ENCODE results near the gene DOCK6. TPM values are rescaled to one million over a fixed set of nuclear protein-coding genes. Genes with fewer than 3 reads are reported as not detected.

The DOCK6 gene
- total RNA-seq, 1 experiment from 2014 or later = 57.9 TPM

DNA sequence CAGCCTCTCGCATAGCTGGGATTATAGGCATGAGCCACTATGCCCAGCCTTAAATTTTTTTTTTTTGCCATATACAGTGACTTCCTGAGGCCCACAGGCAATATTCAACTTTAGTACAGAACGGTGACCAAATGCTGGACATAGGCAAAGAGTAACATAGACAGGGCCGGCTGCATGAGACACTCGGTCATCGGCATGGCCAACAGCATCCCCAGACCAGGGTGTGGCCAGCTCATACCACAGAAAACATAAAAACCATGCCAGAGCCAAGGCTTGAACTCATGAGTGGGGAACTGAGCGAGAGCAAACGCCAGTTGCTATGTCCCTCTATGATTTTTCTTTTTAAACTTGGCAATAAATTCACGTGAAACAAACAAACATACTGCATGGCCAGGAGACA is 82.0 kb downstream of the DOCK6 start:
- Histone ChIP-seq H4K20me1 (ENCODE audit: control insufficient read depth, insufficient read depth, insufficient read length) (no peaks in the 10 kb centered on the region), H3K79me2 (ENCODE audit: insufficient read depth, low read length) (no peaks in the 10 kb centered on the region), H3K23ac (ENCODE audit: insufficient read length, low read depth, low read length) (no peak overlapping the region), H3K4ac (ENCODE audit: low read depth, low read length) (no peak overlapping the region), H2BK20ac (ENCODE audit: low read depth, low read length, poor library complexity, severe bottlenecking) (no peak overlapping the region), H3K23me2 (ENCODE audit: insufficient read length, low read depth, low read length, poor library complexity, severe bottlenecking) (no peaks in the 10 kb centered on the region), H4K91ac (ENCODE audit: insufficient read length, low read depth, low read length) (no peak overlapping the region), H2BK15ac (ENCODE audit: low read depth, low read length) (no peak overlapping the region), H3K4me1 (ENCODE audit: insufficient read depth, low read length) (no peaks in the 10 kb centered on the region; the same call in 1 of the 2 replicates), H2BK12ac (ENCODE audit: insufficient read length, low read depth, low read length) (no peak overlapping the region), H2AFZ (ENCODE audit: low read length) (no peak overlapping the region), H2BK120ac (ENCODE audit: low read depth, low read length, poor library complexity, severe bottlenecking) (no peak overlapping the region), H3T11ph (ENCODE audit: low read length) (no peak overlapping the region), H4K5ac (ENCODE audit: insufficient read length, low read depth, low read length) (no peak overlapping the region), H3K27ac (ENCODE audit: insufficient read length, low read depth, low read length) (no peak overlapping the region), H3K9ac (ENCODE audit: extremely low read depth, insufficient read length, low read length) (no peak overlapping the region), H3K14ac (ENCODE audit: insufficient read depth, low read length) (no peak overlapping the region), H3K9me3 (ENCODE audit: control insufficient read depth, low read depth, low read length) (no peaks in the 10 kb centered on the region), H3K4me2 (ENCODE audit: insufficient read depth, insufficient read length, low read length) (no peak overlapping the region), H3K56ac (ENCODE audit: insufficient read length, low read depth, low read length) (no peak overlapping the region), H4K8ac (replicated peaks; ENCODE audit: insufficient read length, low read depth, low read length) (no peak overlapping the region), H2AK5ac (ENCODE audit: insufficient read length, low read length) (no peak overlapping the region), H3K27me3 (ENCODE audit: insufficient read depth, low read length) (no peaks in the 10 kb centered on the region), H2BK5ac (ENCODE audit: insufficient read length, low read length) (no peak overlapping the region), H3K79me1 (ENCODE audit: insufficient read depth, low read depth, low read length, poor library complexity, severe bottlenecking) (no peaks in the 10 kb centered on the region), H3K18ac (ENCODE audit: insufficient read length, low read depth, low read length) (no peak overlapping the region)
- peak overlapping the region in 2 of 3 experiments; percentile 20 to 74; a peak in 1 of 7 replicates for H3K27ac Mint-ChIP-seq
- no peak for DNase-seq
- H3K4me3 Mint-ChIP-seq = no peak overlapping the region
- H3K36me3 Mint-ChIP-seq (ENCODE audit: insufficient read depth in 1 of 3, low read depth in 3 of 3) = peaks cover 16 to 45% (median 27%) of the 10 kb centered on the region in 3 experiments; a peak in 6 of 7 replicates
- TF ChIP-seq, protein P1, sequence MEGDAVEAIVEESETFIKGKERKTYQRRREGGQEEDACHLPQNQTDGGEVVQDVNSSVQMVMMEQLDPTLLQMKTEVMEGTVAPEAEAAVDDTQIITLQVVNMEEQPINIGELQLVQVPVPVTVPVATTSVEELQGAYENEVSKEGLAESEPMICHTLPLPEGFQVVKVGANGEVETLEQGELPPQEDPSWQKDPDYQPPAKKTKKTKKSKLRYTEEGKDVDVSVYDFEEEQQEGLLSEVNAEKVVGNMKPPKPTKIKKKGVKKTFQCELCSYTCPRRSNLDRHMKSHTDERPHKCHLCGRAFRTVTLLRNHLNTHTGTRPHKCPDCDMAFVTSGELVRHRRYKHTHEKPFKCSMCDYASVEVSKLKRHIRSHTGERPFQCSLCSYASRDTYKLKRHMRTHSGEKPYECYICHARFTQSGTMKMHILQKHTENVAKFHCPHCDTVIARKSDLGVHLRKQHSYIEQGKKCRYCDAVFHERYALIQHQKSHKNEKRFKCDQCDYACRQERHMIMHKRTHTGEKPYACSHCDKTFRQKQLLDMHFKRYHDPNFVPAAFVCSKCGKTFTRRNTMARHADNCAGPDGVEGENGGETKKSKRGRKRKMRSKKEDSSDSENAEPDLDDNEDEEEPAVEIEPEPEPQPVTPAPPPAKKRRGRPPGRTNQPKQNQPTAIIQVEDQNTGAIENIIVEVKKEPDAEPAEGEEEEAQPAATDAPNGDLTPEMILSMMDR (conservative IDR thresholded peaks at IDR 0.05) = no peak
- no CpG with 5 or more reads among the region's 8 CpGs for WGBS (ENCODE audit: extremely low coverage, insufficient read length, low lambda C conversion rate)
- H3K4me1 Mint-ChIP-seq = 0 out of 4 replicates have a peak, but pooled peaks cover 0 to 3% of the 10 kb centered on the region in 2 experiments
- H3K9me3 Mint-ChIP-seq = no peaks in the 10 kb centered on the region
- no peaks in the 10 kb centered on the region; the same call in 1 of the 2 replicates for H3K27me3 Mint-ChIP-seq (ENCODE audit: low read depth)

Measured in H9 (cell line).